Stimulated activated CD8-positive, alpha-beta memory T cell treated with anti-CD3 and anti-CD28 coated beads, Interleukin-12 subunit alpha, Interleukin-12 subunit beta, amount 100 ng/mL, for 24 hours (primary cell): ENCODE measurements around the gene TICAM2.

Source experiments
- DNase-seq: peaks from one replicate; pipeline ENCODE4 v3.0.0-alpha.2; 2020; ENCODE audit errors: extremely low read depth

TICAM2 gene

GRCh38 chr5:115607935-115608334 is 5.7 kb upstream of the TICAM2 start:
- DNase-seq, result no peak

GRCh38 chr5:115605436-115605835 is 3.2 kb upstream of the TICAM2 start:
- no peak for DNase-seq

GRCh38 chr5:115602591-115603125 is 379 bp upstream of the TICAM2 start:
- DNase-seq, result no peak

DNA sequence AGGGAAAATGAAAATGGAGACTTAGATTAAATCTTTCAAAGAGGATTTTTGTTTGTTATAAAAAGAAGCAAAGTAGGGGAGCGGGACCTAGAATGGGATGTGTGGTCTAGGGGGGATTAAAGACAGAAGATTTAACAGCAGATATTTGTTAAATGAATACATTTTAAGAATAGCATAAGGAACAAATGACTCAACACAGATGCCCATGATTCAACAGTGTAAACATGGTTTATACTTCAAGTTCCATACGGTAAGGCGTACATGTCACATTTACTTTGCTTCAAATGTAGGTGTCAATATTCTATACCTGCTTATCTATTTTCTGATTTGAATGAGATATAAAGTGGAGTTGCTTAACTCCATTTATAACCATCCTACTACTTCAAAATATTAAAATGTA is 1.5 kb downstream of the TICAM2 start:
- DNase-seq, result no peak

- DNase-seq, result no peak
Measured at GRCh38 chr5:115599924-115600323, 2.4 kb downstream of the TICAM2 start.

GRCh38 chr5:115599502-115599901 is 2.8 kb downstream of the TICAM2 start:
- no peak for DNase-seq

GRCh38 chr5:115594128-115595047 is 7.9 kb downstream of the TICAM2 start:
- no peak for DNase-seq

- no peak for DNase-seq
Measured at GRCh38 chr5:115589043-115589442, 13.2 kb downstream of the TICAM2 start.

DNA sequence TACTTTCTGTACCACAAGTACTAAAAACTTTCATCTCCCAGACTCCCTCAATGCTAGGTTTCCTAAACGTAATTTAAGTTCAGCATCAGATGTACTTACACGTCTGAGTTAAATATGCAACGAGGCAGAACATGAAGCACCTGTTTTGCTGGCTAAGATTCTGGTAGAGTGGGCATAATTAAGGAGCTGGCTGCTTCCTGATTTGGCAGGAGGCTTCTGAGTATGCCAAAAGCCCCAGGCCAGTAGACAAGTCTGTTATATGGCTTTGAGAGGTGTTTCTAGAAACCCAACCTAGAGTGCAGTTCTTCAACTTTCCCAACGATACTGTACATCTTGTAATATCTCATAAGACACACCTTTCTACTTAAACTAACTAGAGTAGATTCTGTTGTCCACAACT is 13.6 kb downstream of the TICAM2 start:
- no peak for DNase-seq

GRCh38 chr5:115586525-115587146 is 15.6 kb downstream of the TICAM2 start:
- no peak for DNase-seq

DNA sequence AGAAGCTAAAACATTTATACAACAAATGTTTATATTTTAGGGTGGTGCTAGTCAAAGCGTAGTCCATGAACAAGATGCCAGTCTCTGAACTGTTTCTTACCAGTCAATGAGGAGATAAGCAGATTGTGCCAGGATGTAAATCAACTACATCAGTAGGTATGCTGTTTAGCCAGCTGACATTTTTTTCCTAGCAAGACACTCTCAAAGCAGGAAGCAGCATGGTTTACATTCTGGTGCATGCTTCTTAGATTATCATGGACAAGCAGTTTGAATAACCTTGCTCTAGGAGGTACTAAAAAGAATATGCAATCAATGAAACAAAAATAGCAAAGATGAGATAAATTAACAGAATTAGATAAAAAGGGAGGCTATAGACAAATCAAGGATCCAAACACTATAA is 17.0 kb downstream of the TICAM2 start:
- DNase-seq, result no peak

DNA sequence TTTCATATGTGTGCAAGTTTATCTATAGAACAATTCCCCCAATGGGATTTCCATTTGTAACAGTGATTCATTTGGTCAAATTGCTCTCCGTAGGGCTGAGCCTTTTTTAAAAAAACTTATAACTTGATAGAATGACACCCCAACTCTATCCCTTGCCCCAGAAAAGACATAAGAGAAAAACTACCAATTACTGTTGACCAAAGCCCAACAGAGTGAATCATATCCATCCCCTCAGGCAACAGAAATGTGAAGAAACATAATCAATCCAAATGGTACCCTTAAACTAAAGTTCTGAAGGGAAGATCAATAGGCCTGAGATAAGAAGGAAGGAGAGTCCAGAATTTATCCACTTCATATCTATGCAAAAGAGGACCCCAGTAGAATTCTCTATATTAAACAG is 17.8 kb downstream of the TICAM2 start:
- no peak for DNase-seq

DNA sequence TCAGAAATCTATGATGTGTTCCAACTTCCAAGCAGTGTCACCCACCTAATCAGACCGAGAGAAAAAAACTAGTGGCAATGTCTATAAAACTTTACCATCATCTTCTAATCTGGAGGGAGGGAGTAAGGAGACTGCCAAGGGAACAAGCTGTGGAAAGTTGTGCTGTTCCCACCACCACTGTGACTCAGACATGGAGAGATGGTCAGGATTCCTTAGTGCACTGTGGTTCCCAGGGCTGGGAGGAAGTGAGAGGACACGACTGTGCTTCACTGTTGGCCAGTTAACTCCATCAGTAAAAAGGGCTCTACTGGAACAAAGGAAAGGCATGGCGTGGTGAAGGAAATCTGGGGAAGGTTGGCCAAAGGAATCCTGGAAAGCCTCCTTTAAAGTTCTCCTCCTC is 18.8 kb downstream of the TICAM2 start:
- DNase-seq, result no peak

DNA sequence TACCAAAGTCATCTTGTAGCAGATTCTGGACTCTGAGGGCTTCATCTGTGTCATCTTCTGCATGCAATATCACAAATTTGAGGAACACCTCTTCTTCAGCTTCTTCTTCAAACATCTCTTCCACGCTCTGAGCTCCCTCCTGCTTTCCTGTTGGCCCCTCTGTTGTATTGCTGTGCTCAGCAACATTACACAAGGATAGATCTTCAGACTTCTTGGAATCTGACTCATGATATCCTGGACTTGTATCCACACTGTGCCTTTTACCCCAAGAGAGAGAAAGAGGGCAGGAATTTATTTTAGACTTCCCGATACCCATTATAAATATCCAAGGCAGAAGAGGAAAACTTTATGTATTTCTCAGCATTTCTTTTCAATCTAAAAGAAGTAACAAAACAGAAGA is 21.3 kb downstream of the TICAM2 start:
- DNase-seq, result no peak

DNA sequence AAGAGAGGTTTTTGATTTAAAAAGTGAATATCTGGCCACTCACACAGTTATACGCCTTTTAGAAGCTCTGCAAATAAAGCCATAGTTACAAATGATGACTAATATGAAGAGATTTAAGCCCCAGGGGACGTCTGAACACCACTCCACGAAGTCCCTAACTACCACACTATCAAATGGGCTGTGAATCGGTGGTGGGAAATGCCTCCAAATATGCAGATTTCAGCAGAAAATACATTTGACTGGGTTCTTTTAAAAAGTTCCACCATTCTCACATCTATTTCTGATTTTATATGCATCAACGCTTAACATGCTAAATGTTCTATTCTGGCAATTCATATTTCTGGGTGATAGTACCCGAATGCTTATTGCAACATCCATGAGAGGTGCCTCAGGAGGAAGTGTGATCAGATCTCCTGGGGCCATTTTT is 22.5 kb downstream of the TICAM2 start:
- DNase-seq, result no peak

DNA sequence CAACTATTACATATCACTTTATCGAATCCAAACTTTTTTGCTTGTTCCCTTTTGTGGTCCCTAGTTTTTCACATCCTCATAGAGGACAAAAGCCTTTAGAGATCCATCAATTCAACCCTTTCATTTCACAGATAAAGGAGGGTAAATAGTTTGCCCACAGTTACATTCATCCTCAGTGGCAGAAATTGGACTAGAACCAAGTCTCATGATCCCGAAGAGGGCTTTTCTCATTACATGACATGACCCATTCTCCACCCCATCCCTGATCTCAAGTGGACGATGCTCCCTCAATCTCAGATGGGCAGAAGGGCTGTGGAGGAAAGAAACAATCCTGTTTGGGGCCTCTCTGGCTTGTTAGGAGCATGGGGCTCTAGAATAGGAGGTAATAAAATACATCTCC is 23.1 kb downstream of the TICAM2 start:
- DNase-seq, result no peak

GRCh38 chr5:115578657-115579056 is 23.6 kb downstream of the TICAM2 start:
- no peak for DNase-seq

DNA sequence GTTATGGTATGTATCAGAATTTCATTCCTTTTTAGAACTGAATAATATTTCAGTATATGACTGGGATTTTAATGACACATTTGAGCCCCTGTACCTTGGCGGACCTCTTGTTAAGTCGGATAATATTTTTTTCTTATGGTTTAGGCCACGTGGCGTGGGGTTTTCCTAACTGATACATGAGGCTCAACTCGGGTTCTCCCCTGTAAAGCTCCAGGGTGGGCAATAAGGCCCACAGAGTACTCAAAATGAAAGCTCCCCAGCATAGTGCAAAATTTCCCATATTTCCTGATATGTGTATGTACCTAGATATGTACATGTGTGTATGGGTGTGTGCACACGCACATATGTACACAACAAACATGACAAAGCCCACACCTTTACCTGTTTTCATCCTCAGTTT is 24.5 kb downstream of the TICAM2 start:
- DNase-seq, result no peak

DNA sequence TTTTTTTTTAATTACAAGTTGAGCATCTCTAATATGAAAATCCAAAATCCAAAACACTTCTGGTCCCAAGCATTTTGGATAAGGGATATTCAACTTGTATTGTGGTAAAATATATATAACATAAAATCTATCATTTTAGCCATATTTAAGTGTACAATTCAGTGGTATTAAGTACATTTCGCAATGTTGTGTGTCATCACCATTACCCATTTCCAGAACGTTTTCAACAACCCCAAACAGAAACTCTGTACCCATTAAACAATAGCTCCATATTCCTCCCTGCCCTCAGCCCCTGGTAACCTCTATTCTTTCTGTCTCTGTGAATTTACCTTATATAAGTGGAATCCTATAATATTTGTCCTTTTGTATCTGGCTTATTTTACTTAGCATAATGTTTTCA is 24.9 kb downstream of the TICAM2 start:
- DNase-seq, result no peak

DNA sequence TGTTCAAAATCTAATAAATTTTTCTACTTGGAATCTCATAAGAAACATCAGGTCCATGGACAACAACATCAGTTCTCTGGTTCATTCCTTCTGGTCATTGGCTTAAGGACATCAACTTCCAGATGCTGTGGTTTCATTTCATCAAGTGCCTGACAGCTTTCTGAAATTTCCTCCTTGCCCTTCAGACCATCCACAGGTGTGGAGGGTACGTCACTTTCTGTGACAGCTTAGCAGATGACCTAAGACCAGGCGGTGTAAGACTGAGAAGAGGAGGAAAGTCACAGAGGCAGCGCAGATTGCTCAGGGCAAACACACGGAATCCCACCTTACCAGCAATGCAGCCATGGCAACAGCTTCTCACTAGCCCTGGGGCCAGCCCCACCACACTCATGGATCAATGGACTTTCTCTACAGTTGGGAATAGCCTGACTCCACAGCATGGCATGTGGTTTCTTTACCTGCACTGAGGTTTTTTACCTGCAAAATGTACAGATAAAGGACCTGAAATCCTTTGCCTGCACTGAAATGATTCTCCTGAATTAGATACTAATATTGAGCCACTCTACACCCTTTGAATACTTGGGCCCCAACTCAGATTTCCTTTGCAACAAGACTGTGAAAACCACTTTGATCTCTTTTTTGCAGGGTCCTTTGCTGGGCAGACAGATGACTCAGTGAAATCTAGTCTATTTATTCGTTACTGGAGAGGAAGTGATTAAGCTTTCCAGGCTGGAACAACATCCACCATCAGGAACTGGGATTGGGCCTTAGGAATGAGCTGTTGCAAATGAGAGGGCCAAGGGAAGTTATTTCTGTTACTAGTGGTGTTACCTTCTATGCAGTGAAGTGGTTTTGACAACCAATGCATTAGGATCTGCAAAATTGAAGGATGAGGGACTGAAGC is 26.9 kb downstream of the TICAM2 start:
- no peak for DNase-seq

- no peak for DNase-seq
Measured at GRCh38 chr5:115573133-115573532, 29.1 kb downstream of the TICAM2 start.

GRCh38 chr5:115571441-115571878 is 30.8 kb downstream of the TICAM2 start:
- DNase-seq, result no peak
